Smooth muscle cell (in vitro differentiated cells): Measurements from ENCODE around the gene RAD51B. TPM values are rescaled to one million over a fixed set of nuclear protein-coding genes. Genes with fewer than 3 reads are reported as not detected.

Experiments used
- DNase-seq: peaks from one replicate; lab custom pipeline; 2025; ENCODE audit not compliant: unreplicated experiment; lab: John Stamatoyannopoulos, UW
- H2AFZ ChIP-seq: fragments of 200-600 bp; sonication (generic); 2 replicates; pipeline ENCODE4 v1.6.0; 2016; ENCODE audit warnings: antibody characterized with exemption, low read depth, mild to moderate bottlenecking
- H3F3A ChIP-seq: fragments of 200-600 bp; sonication (generic); 2 replicates; pipeline ENCODE4 v1.6.0; 2017; ENCODE audit warnings: antibody characterized with exemption, low read depth
- H3K27ac ChIP-seq: fragments of 200-600 bp; sonication (generic); 2 replicates; pipeline ENCODE4 v1.5.1; 2016; ENCODE audit warnings: low read depth, mild to moderate bottlenecking
- H3K27me3 ChIP-seq: fragments of 200-600 bp; sonication (generic); 2 replicates; pipeline ENCODE4 v1.6.1; 2016; ENCODE audit warnings: low read depth, mild to moderate bottlenecking
- H3K36me3 ChIP-seq: fragments of 200-600 bp; sonication (generic); 2 replicates; pipeline ENCODE4 v1.5.1; 2016; ENCODE audit warnings: low read depth
- H3K4me1 ChIP-seq: fragments of 200-600 bp; sonication (generic); 2 replicates; pipeline ENCODE4 v1.5.1; 2016; ENCODE audit warnings: low read depth
- H3K4me2 ChIP-seq: fragments of 200-600 bp; sonication (generic); 2 replicates; pipeline ENCODE4 v1.6.0; 2016; ENCODE audit warnings: mild to moderate bottlenecking
- H3K4me3 ChIP-seq: fragments of 200-600 bp; sonication (generic); 2 replicates; pipeline ENCODE4 v1.5.1; 2016; ENCODE audit warnings: mild to moderate bottlenecking
- H3K79me2 ChIP-seq: fragments of 200-600 bp; sonication (generic); 2 replicates; pipeline ENCODE4 v1.6.0; 2016; ENCODE audit warnings: low read depth, mild to moderate bottlenecking
- H3K9ac ChIP-seq: fragments of 200-600 bp; sonication (generic); 2 replicates; pipeline ENCODE4 v1.6.0; 2016; ENCODE audit warnings: low read depth
- H3K9me3 ChIP-seq: fragments of 200-600 bp; sonication (generic); replicated peaks from 2 replicates; pipeline ENCODE4 v1.5.1; 2016; ENCODE audit warnings: low read depth
- H4K20me1 ChIP-seq: fragments of 200-600 bp; sonication (generic); 2 replicates; pipeline ENCODE4 v1.6.0; 2016; ENCODE audit warnings: low read depth
- CTCF ChIP-seq: fragments of 200-600 bp; sonication (generic); IDR thresholded peaks from 2 replicates; pipeline ENCODE4 v1.5.1; 2017; ENCODE audit warnings: borderline replicate concordance, mild to moderate bottlenecking, antibody characterized with exemption; ENCODE audit not compliant: insufficient read depth, poor library complexity, severe bottlenecking
- WGBS: methylation state at CpG from one replicate; pipeline ENCODE4 v1.1.7; 2016; ENCODE audit warnings: low lambda C conversion rate; 5-methylcytosine and 5-hydroxymethylcytosine counted together
- polyA plus RNA-seq: library from polyadenylated mRNA; unstranded; fragments of >200 nt; fragmentation: Nextera tagmentation; extraction: Ambion mirVana; gene quantifications from 2 replicates; pipeline ENCODE4 v1.2.1, GENCODE V29; 2016
- total RNA-seq: library from RNA; depleted of rRNA; stranded (reverse); fragments of >200 nt; gene quantifications from 2 replicates; pipeline ENCODE4 v1.2.3, GENCODE V29; 2014

The RAD51B gene
- total and polyA plus RNA-seq, 2 experiments from 2014 or later, result 4.6 to 5.3 TPM

GRCh38 chr14:68079941-68080697, 260.5 kb downstream of the RAD51B start:
- H3K27me3 ChIP-seq, result no peaks in the 10 kb centered on the region
- no peak overlapping the region for H3K9ac ChIP-seq
- no peaks in the 10 kb centered on the region for H4K20me1 ChIP-seq
- no peak for TF ChIP-seq CTCF
- no peak overlapping the region for H3K4me2 ChIP-seq
- H2AFZ ChIP-seq, result no peak overlapping the region
- no peaks in the 10 kb centered on the region for H3K36me3 ChIP-seq
- no peaks in the 10 kb centered on the region for H3K9me3 ChIP-seq
- DNase-seq, result no peak
- H3K79me2 ChIP-seq, result no peaks in the 10 kb centered on the region
- no peak overlapping the region for H3K27ac ChIP-seq
- H3K4me3 ChIP-seq, result no peak overlapping the region
- peaks cover 15% of the 10 kb centered on the region for H3K4me1 ChIP-seq
- peaks cover 6% of the 10 kb centered on the region for H3F3A ChIP-seq

GRCh38 chr14:68081489-68081888, 261.9 kb downstream of the RAD51B start:
- Histone ChIP-seq H3K9ac (no peak overlapping the region), H3K4me2 (no peak overlapping the region), H3K27ac (no peak overlapping the region), H3K9me3 (no peaks in the 10 kb centered on the region), H3K4me3 (no peak overlapping the region), H3K27me3 (no peaks in the 10 kb centered on the region), H2AFZ (no peak overlapping the region), H3K79me2 (no peaks in the 10 kb centered on the region), H3F3A (peaks cover 6% of the 10 kb centered on the region), H3K4me1 (peaks cover 2% of the 10 kb centered on the region), H3K36me3 (no peaks in the 10 kb centered on the region), H4K20me1 (no peaks in the 10 kb centered on the region)
- no peak for TF ChIP-seq CTCF
- no peak for DNase-seq
- WGBS, result 92% methylated on average over 5 of the region's 5 CpGs

- Histone ChIP-seq H3K36me3 (no peaks in the 10 kb centered on the region), H3K27ac (no peak overlapping the region), H3K79me2 (no peaks in the 10 kb centered on the region), H3K9me3 (no peaks in the 10 kb centered on the region), H3K4me1 (no peaks in the 10 kb centered on the region), H2AFZ (peak overlapping the region; percentile 5), H4K20me1 (no peaks in the 10 kb centered on the region), H3F3A (peaks cover 6% of the 10 kb centered on the region), H3K9ac (no peak overlapping the region), H3K4me3 (no peak overlapping the region), H3K4me2 (no peak overlapping the region), H3K27me3 (no peaks in the 10 kb centered on the region)
- WGBS, result 75% methylated on average over 3 of the region's 3 CpGs
- no peak for DNase-seq
- TF ChIP-seq CTCF, result no peak
These were observed 263.2 kb downstream of the RAD51B start for GRCh38 chr14:68082698-68083291.

DNA sequence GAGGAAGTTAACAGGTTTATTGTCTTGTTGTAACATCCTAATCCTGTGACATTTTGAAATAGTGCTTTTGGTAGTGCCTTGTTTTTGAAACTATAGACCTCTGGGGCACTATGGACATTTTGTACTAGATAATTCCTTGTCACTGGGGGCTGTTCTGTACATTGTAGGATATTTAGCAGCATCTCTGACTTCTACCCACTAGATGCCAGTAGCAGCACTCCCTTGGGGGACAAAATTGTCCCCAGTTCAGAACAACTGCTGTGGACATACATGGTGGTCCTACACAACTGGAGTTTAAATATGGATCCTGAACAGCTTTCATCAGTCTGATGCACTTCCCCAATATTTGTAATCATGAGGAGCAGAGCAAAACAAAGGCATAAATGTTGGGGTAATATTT, 264.7 kb downstream of the RAD51B start:
- peak; percentile 32 for TF ChIP-seq CTCF
- H3K36me3 ChIP-seq, result no peaks in the 10 kb centered on the region
- DNase-seq, result no peak
- H4K20me1 ChIP-seq, result no peaks in the 10 kb centered on the region
- H3K27me3 ChIP-seq, result no peaks in the 10 kb centered on the region
- H3K4me3 ChIP-seq, result no peak overlapping the region
- no peaks in the 10 kb centered on the region for H3K79me2 ChIP-seq
- peaks cover 11% of the 10 kb centered on the region for H3K4me1 ChIP-seq
- no peak overlapping the region for H3K27ac ChIP-seq
- H3K4me2 ChIP-seq, result no peak overlapping the region
- no peaks in the 10 kb centered on the region for H3K9me3 ChIP-seq
- no peak overlapping the region for H3K9ac ChIP-seq
- H3F3A ChIP-seq, result peaks cover 6% of the 10 kb centered on the region
- no peak overlapping the region for H2AFZ ChIP-seq
